OCI-LY3 (cell line): ENCODE results near the gene COL24A1.

ENCODE experiments used
- EZH2phosphoT487 ChIP-seq: fragments of 200-600 bp; shearing (Covaris generic); IDR thresholded peaks from 2 replicates; pipeline ENCODE4 v1.6.1; 2018; ENCODE audit warnings: antibody characterized with exemption, mixed run types, low read depth
- TF ChIP-seq, protein P1 (sequence below): fragments of 200-600, 300-600 bp; sonication (generic); IDR thresholded peaks from 2 replicates; pipeline ENCODE4 v1.5.1; 2014; ENCODE audit warnings: antibody characterized with exemption, low read length, low read depth

DNA sequence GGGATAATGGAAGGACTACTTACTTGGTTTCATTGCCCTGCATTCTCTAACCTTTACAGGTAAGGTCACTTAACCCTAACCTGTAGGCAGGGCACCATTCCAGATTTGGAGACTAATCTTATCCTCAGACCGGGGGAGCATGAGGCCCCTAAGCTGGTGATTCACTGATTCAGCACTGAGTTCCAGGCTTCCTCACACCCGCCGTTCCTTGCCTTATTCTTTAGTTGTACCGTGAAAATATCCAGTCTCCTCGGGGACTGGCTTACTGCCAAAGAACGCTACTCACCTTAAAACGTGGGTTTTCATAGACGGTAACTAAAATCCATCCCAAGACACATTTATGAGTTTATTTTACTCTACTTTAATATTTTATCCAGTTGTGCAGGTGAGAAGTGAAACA lies 44.3 kb upstream of the COL24A1 start:
- TF ChIP-seq, protein P1, sequence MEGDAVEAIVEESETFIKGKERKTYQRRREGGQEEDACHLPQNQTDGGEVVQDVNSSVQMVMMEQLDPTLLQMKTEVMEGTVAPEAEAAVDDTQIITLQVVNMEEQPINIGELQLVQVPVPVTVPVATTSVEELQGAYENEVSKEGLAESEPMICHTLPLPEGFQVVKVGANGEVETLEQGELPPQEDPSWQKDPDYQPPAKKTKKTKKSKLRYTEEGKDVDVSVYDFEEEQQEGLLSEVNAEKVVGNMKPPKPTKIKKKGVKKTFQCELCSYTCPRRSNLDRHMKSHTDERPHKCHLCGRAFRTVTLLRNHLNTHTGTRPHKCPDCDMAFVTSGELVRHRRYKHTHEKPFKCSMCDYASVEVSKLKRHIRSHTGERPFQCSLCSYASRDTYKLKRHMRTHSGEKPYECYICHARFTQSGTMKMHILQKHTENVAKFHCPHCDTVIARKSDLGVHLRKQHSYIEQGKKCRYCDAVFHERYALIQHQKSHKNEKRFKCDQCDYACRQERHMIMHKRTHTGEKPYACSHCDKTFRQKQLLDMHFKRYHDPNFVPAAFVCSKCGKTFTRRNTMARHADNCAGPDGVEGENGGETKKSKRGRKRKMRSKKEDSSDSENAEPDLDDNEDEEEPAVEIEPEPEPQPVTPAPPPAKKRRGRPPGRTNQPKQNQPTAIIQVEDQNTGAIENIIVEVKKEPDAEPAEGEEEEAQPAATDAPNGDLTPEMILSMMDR, result no peak
- TF ChIP-seq EZH2phosphoT487, result no peak
